Endothelial cell of umbilical vein (primary cell): ENCODE measurements around the gene FAM114A2. TPM values are rescaled to one million over a fixed set of nuclear protein-coding genes. Genes with fewer than 3 reads are reported as not detected.
"Not testable (repeated sequence)": the region's sequence is repeated elsewhere in the genome, so short reads cannot be mapped to it uniquely, and the experiment has no call there.

Experiments
- BruUV-seq: library from RNA; stranded (reverse); fragments of 400-500 nt; replicated peaks from 2 replicates; lab custom pipeline; 2021; lab: Mats Ljungman, UMichigan
- CTCF ChIA-PET: fragments of 300-600, 350-600 bp; sonication (Branson Sonifier 250); formaldehyde crosslinking; loops from one replicate; lab custom pipeline; 2021; ENCODE audit warnings: antibody characterized with exemption, inconsistent platforms; lab: Charles Lee
- POLR2A ChIA-PET: fragments of 300-600, 350-600 bp; sonication (Branson Sonifier 250); formaldehyde crosslinking; loops from one replicate; lab custom pipeline; 2021; ENCODE audit warnings: antibody characterized with exemption, inconsistent platforms; lab: Charles Lee
- DNase-seq: peaks from one replicate; pipeline ENCODE4 v3.0.0-alpha.2; 2011; ENCODE audit warnings: low read depth, low spot score
- FAIRE-seq: peaks from 2 replicates; lab custom pipeline; 2011; peaks lifted over from hg19 to GRCh38; lab: Jason Lieb, UNC
- H2AFZ ChIP-seq: 2 replicates; pipeline ENCODE4 v1.6.0; 2012; ENCODE audit warnings: low read depth, low read length, control low read depth, inconsistent platforms
- H3K27ac ChIP-seq: 2 replicates; pipeline ENCODE4 v1.5.1; 2011; ENCODE audit warnings: low read depth, mild to moderate bottlenecking, control low read depth, low read length, moderate library complexity; ENCODE audit not compliant: insufficient read depth
- H3K27me3 ChIP-seq, 2 experiments: 2 replicates each; pipeline versions ENCODE4 v1.6.0 to v1.6.1; 2011; ENCODE audit warnings: low read length in 2 of 2, mixed read lengths in 1 of 2; ENCODE audit not compliant: control insufficient read depth in 2 of 2, insufficient read depth in 2 of 2
- H3K36me3 ChIP-seq, 2 experiments: 2 replicates in 1 of 2; 3 replicates in 1 of 2; pipeline ENCODE4 v1.5.1; 2011; ENCODE audit warnings: low read length in 2 of 2, mild to moderate bottlenecking in 1 of 2, moderate library complexity in 1 of 2; ENCODE audit not compliant: control insufficient read depth in 2 of 2, insufficient read depth in 2 of 2; ENCODE audit errors: extremely low read depth in 1 of 2
- H3K4me1 ChIP-seq: 3 replicates; pipeline ENCODE4 v1.5.1; 2011; ENCODE audit warnings: mild to moderate bottlenecking, low read length; ENCODE audit not compliant: control insufficient read depth, insufficient read depth; ENCODE audit errors: extremely low read depth
- H3K4me2 ChIP-seq: 2 replicates; pipeline ENCODE4 v1.6.1; 2011; ENCODE audit warnings: low read length, control low read depth, mixed read lengths; ENCODE audit not compliant: insufficient read depth
- H3K4me3 ChIP-seq, 3 experiments: fragments of 200-600 bp in 1 of 3; sonication (generic), shearing (Covaris generic) in 1 of 3; replicated peaks in 1 of 3; 2 replicates each; pipeline ENCODE4 v1.5.1; 2011 to 2016; ENCODE audit warnings: control low read depth in 3 of 3, low read length in 3 of 3, mild to moderate bottlenecking in 2 of 3, inconsistent platforms in 1 of 3, low read depth in 1 of 3, moderate library complexity in 1 of 3; ENCODE audit not compliant: insufficient read depth in 1 of 3
- H3K79me2 ChIP-seq: 2 replicates; pipeline ENCODE4 v1.6.0; 2012; ENCODE audit warnings: low read length, inconsistent platforms; ENCODE audit not compliant: control insufficient read depth, insufficient read depth
- H3K9ac ChIP-seq: replicated peaks from 2 replicates; pipeline ENCODE3; 2011; ENCODE audit warnings: low read length, control low read depth; ENCODE audit not compliant: insufficient read depth; ENCODE audit errors: extremely low read depth
- H3K9me1 ChIP-seq: replicated peaks from 3 replicates; pipeline ENCODE4 v1.6.0; 2011; ENCODE audit warnings: mild to moderate bottlenecking, low read length; ENCODE audit not compliant: control insufficient read depth, insufficient read depth; ENCODE audit errors: extremely low read depth
- H3K9me3 ChIP-seq: replicated peaks from 2 replicates; pipeline ENCODE4 v1.5.1; 2012; ENCODE audit warnings: low read length, inconsistent platforms; ENCODE audit not compliant: control insufficient read depth, insufficient read depth
- H4K20me1 ChIP-seq: replicated peaks from 2 replicates; pipeline ENCODE3; 2011; ENCODE audit warnings: mild to moderate bottlenecking, low read length; ENCODE audit not compliant: control insufficient read depth, insufficient read depth; ENCODE audit errors: extremely low read depth
- CTCF ChIP-seq, 2 donors: IDR thresholded peaks; 1 replicate in 1 of 2; 2 replicates in 1 of 2; pipeline ENCODE4 v1.5.1; 2011; ENCODE audit warnings: low read length in 2 of 2, mild to moderate bottlenecking in 2 of 2, moderate library complexity in 2 of 2, control low read depth in 1 of 2, inconsistent platforms in 1 of 2, low read depth in 1 of 2; ENCODE audit not compliant: insufficient read depth in 1 of 2; ENCODE audit errors: extremely low read depth in 1 of 2
- FOS ChIP-seq: IDR thresholded peaks from 2 replicates; pipeline ENCODE4 v1.6.1; 2011; ENCODE audit warnings: mild to moderate bottlenecking, low read length, moderate library complexity, borderline replicate concordance; ENCODE audit not compliant: insufficient read depth
- GATA2 ChIP-seq: IDR thresholded peaks from 2 replicates; pipeline ENCODE4 v1.7.0; 2011; ENCODE audit warnings: low read depth, mild to moderate bottlenecking, moderate library complexity, mixed read lengths, low read length; ENCODE audit not compliant: insufficient read length, insufficient read depth
- JUN ChIP-seq: IDR thresholded peaks from 2 replicates; pipeline ENCODE4 v1.6.1; 2011; ENCODE audit warnings: borderline replicate concordance, low read depth; ENCODE audit not compliant: insufficient read length, insufficient read depth
- MAX ChIP-seq: IDR thresholded peaks from 2 replicates; pipeline ENCODE4 v1.6.1; 2011; ENCODE audit not compliant: insufficient read depth, insufficient read length
- MYC ChIP-seq: IDR thresholded peaks from one replicate; pipeline ENCODE4 v1.6.1; 2011; ENCODE audit warnings: mild to moderate bottlenecking, low read depth, low read length
- dilution Hi-C: fragments of 300-500 bp; cut with MboI; formaldehyde crosslinking; loops from one replicate; pipeline ENCODE4 v1.15.0; 2019; ENCODE audit warnings: low sequenced_read_pairs; ENCODE audit not compliant: extremely low pct_ligation_motif_present
- intact Hi-C: fragments of 100-400 bp; cut with micrococcal nuclease; formaldehyde crosslinking; loops from one replicate; pipeline ENCODE4 v1.10.0; 2022
- polyA plus RNA-seq, 4 experiments: library from polyadenylated mRNA; depleted of rRNA in 3 of 4; stranded (reverse) in 3 of 4; unstranded in 1 of 4; fragments of >200 nt; gene quantifications; 2 replicates each; pipeline versions ENCODE4 v1.2.1 to v1.2.3, GENCODE V29; 2011 to 2012; ENCODE audit warnings: missing spikeins in 1 of 4
- total RNA-seq: library from RNA; stranded (reverse); gene quantifications from 2 replicates; pipeline ENCODE4 v1.2.3, GENCODE V29; 2021

FAM114A2 gene
- total and polyA plus RNA-seq, 2 donors (not counting 3 experiments of a cell fraction or from before 2014, with no cell fraction given): 9.6 to 31.3 TPM

GRCh38 chr5:154025951-154026350 lies 12.8 kb downstream of the FAM114A2 start:
- H3K79me2 ChIP-seq: no peaks in the 10 kb centered on the region
- FAIRE-seq (no peak), DNase-seq (no peak)
- intact Hi-C loops: no loop called here
- H4K20me1 ChIP-seq: no peaks in the 10 kb centered on the region
- H3K36me3 ChIP-seq: peaks cover 3 to 10% of the 10 kb centered on the region in 2 experiments
- CTCF ChIA-PET: interaction anchor here (0.6 to 1.2 kb wide), 2 partner anchors 10 to 530 kb away, joined by 3 read pairs; no protein-coding TSS in a partner anchor
- POLR2A ChIA-PET: no interaction called here
- H2AFZ ChIP-seq: no peak overlapping the region
- no peaks in the 10 kb centered on the region for H3K9me1 ChIP-seq
- no peak overlapping the region for H3K4me3 ChIP-seq
- H3K4me2 ChIP-seq: no peak overlapping the region
- dilution Hi-C loops: no loop called here
- no peaks in the 10 kb centered on the region for H3K4me1 ChIP-seq
- no peak overlapping the region for H3K27ac ChIP-seq
- no TSS peak for BruUV-seq
- no peak overlapping the region for H3K9ac ChIP-seq
- no peaks in the 10 kb centered on the region for H3K27me3 ChIP-seq
- no peaks in the 10 kb centered on the region for H3K9me3 ChIP-seq
- TF ChIP-seq CTCF (IDR thresholded peaks at IDR 0.05; ENCODE audit: extremely low read depth in 1 of 2, insufficient read depth in 1 of 2, low read depth in 1 of 2, low read length in 2 of 2): no peak
- no peak for TF ChIP-seq GATA2
- TF ChIP-seq JUN: no peak
- TF ChIP-seq MYC: no peak
- TF ChIP-seq MAX: no peak
- TF ChIP-seq FOS: no peak

GRCh38 chr5:154018919-154019318 lies 19.8 kb downstream of the FAM114A2 start:
- H3K9ac ChIP-seq, POLR2A ChIA-PET, FAIRE-seq, H2AFZ ChIP-seq, H3K27ac ChIP-seq, H4K20me1 ChIP-seq, H3K4me3 ChIP-seq, H3K9me1 ChIP-seq, dilution Hi-C loops, H3K27me3 ChIP-seq, H3K36me3 ChIP-seq, CTCF ChIA-PET, H3K9me3 ChIP-seq, H3K4me1 ChIP-seq, BruUV-seq, DNase-seq, H3K79me2 ChIP-seq, H3K4me2 ChIP-seq, intact Hi-C loops: not testable (repeated sequence)
